HG03521 (cell line): ENCODE measurements around the gene MAG.
A peak's percentile ranks its signal among the peaks of the same experiment; 100 is the strongest.

Source experiments
- ATAC-seq: cut with Tn5 transposase; IDR thresholded peaks from one replicate; pipeline ENCODE4 v1.9.1; 2021; ENCODE audit warnings: mild to moderate bottlenecking, moderate library complexity; ENCODE audit not compliant: unreplicated experiment

MAG gene

GRCh38 chr19:35340431-35340830, 48.5 kb downstream of the MAG start:
- no peak for ATAC-seq

GRCh38 chr19:35341006-35341405, 49.0 kb downstream of the MAG start:
- no peak for ATAC-seq

- ATAC-seq = no peak
Observed at GRCh38 chr19:35341565-35342225, 49.7 kb downstream of the MAG start.

- no peak for ATAC-seq
Observed at GRCh38 chr19:35342430-35342829, 50.5 kb downstream of the MAG start.

GRCh38 chr19:35344511-35345031, 52.6 kb downstream of the MAG start:
- ATAC-seq = no peak

GRCh38 chr19:35345671-35346111, 53.7 kb downstream of the MAG start:
- no peak for ATAC-seq

GRCh38 chr19:35346193-35347052, 54.5 kb downstream of the MAG start:
- ATAC-seq = no peak

GRCh38 chr19:35347171-35347929, 55.4 kb downstream of the MAG start, which contains the start of gene FFAR1:
Gene FFAR1 (plus strand): TSS chr19:35347902. CDS start chr19:35351552, 3,650 bp downstream.
- ATAC-seq = peak; percentile 51

- no peak for ATAC-seq
Observed at GRCh38 chr19:35347930-35348298, 56.0 kb downstream of the MAG start.

GRCh38 chr19:35348911-35349611, 57.1 kb downstream of the MAG start:
- ATAC-seq = no peak

- ATAC-seq = no peak
Observed at GRCh38 chr19:35349614-35350521, 57.9 kb downstream of the MAG start.

GRCh38 chr19:35350591-35350990, 58.6 kb downstream of the MAG start:
- no peak for ATAC-seq

- ATAC-seq = no peak
Observed at GRCh38 chr19:35351411-35352176, 59.6 kb downstream of the MAG start.

GRCh38 chr19:35352177-35352447, 60.2 kb downstream of the MAG start:
- ATAC-seq = no peak

GRCh38 chr19:35352448-35353304, 60.7 kb downstream of the MAG start:
- ATAC-seq = no peak

GRCh38 chr19:35353635-35354034, 61.7 kb downstream of the MAG start:
- ATAC-seq = no peak

- no peak for ATAC-seq
Observed at GRCh38 chr19:35354898-35355297, 62.9 kb downstream of the MAG start.

- ATAC-seq = no peak
Observed at GRCh38 chr19:35355791-35356460, 64.0 kb downstream of the MAG start.
